OCI-LY7 (cell line): ENCODE results near the gene NKX2-8.
A peak's percentile ranks its signal among the peaks of the same experiment; 100 is the strongest.

Source experiments
- EZH2phosphoT487 ChIP-seq: fragments of 200-600 bp; sonication (generic); IDR thresholded peaks from 2 replicates; pipeline ENCODE4 v1.6.1; 2018; ENCODE audit warnings: low read depth, borderline replicate concordance, mild to moderate bottlenecking, mixed run types, antibody characterized with exemption, low read length, moderate library complexity, mixed read lengths
- TF ChIP-seq, protein P1 (sequence below): fragments of 200-600 bp; sonication (generic); conservative IDR thresholded peaks from 2 replicates; pipeline ENCODE4 v1.5.1; 2014; ENCODE audit warnings: mild to moderate bottlenecking, antibody characterized with exemption, low read length, moderate library complexity, mixed read lengths

DNA sequence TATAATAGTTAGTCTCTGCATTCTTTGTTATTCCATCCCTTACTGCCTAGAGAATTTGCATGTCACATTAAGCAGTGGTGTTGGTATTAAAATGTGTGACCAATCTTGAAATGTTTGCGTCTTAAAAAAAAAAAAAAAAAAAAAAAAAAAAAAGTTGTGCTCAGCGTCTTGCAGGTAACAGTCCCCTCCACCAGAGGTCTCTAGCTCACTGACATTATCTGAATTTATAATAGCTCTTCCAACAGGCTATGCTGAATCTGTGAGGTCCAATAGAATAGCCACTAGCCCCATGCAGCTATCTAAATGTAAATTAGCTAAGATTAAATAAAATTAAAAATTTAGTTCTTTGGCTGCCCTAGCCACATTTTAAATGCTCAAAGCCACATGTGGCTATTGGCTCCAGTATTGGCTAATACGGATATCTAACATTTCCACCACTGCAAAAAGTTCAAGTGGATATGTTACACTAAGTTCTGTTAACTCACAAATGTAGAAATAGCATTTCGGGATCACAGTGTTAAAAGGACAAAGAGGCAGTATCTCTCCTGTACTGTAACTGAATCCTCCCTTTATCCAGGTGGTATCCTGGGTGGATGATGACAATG lies 28.7 kb downstream of the NKX2-8 start:
- TF ChIP-seq, protein P1, sequence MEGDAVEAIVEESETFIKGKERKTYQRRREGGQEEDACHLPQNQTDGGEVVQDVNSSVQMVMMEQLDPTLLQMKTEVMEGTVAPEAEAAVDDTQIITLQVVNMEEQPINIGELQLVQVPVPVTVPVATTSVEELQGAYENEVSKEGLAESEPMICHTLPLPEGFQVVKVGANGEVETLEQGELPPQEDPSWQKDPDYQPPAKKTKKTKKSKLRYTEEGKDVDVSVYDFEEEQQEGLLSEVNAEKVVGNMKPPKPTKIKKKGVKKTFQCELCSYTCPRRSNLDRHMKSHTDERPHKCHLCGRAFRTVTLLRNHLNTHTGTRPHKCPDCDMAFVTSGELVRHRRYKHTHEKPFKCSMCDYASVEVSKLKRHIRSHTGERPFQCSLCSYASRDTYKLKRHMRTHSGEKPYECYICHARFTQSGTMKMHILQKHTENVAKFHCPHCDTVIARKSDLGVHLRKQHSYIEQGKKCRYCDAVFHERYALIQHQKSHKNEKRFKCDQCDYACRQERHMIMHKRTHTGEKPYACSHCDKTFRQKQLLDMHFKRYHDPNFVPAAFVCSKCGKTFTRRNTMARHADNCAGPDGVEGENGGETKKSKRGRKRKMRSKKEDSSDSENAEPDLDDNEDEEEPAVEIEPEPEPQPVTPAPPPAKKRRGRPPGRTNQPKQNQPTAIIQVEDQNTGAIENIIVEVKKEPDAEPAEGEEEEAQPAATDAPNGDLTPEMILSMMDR: peak; percentile 74
- TF ChIP-seq EZH2phosphoT487: no peak
